ENCODE results near the gene VPS13C. TPM values are rescaled to one million over a fixed set of nuclear protein-coding genes. Genes with fewer than 3 reads are reported as not detected.
"Not testable (repeated sequence)": the region's sequence is repeated elsewhere in the genome, so short reads cannot be mapped to it uniquely, and the experiment has no call there.

Gene VPS13C
- total RNA-seq, 1 donor from 2014 or later: 73.6 TPM

DNA sequence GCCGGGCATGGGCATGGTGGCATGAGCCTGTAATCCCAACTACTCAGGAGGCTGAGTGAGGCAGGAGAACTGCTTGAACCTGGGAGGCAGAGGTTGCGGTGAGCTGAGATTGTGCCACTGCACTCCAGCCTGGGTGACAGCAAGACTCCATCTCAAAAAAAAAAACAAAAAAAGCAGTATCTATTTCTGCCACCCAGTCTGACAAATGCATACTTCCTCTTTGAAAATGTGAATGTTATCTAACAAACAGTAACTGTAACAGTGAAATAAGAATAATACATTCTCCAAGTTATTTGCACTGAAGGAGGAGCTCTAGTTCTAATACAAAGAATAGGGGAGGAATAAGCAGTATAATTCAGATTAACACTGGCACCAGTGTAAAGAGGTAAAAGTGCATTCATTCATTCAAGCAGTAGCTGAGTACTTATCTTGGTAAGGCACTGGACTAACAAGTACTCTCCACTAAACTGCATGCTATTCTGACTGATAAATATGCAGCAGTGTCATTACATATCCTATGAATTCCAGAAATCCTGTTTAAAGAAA is 12.9 kb downstream of the VPS13C start:
- Histone ChIP-seq H3K27ac (ENCODE audit: low read depth, low read length) (no peak overlapping the region), H3K9ac (ENCODE audit: low read depth in 1 of 3, low read length in 3 of 3) (no peak overlapping the region), H3K27me3 (ENCODE audit: control insufficient read depth in 3 of 3, insufficient read depth in 3 of 3, low read length in 3 of 3) (no peaks in the 10 kb centered on the region), H3K36me3 (ENCODE audit: control insufficient read depth in 3 of 3, insufficient read depth in 3 of 3, low read length in 3 of 3) (peaks cover 0 to 1% (median 0%) of the 10 kb centered on the region in 3 donors), H3K9me3 (ENCODE audit: control insufficient read depth in 3 of 3, low read length in 3 of 3) (no peaks in the 10 kb centered on the region), H3K4me1 (ENCODE audit: control insufficient read depth in 3 of 3, insufficient read depth in 3 of 3, low read length in 3 of 3) (peaks cover 0 to 5% (median 4%) of the 10 kb centered on the region in 3 donors), H3K4me3 (ENCODE audit: low read length in 3 of 3) (no peak overlapping the region)

DNA sequence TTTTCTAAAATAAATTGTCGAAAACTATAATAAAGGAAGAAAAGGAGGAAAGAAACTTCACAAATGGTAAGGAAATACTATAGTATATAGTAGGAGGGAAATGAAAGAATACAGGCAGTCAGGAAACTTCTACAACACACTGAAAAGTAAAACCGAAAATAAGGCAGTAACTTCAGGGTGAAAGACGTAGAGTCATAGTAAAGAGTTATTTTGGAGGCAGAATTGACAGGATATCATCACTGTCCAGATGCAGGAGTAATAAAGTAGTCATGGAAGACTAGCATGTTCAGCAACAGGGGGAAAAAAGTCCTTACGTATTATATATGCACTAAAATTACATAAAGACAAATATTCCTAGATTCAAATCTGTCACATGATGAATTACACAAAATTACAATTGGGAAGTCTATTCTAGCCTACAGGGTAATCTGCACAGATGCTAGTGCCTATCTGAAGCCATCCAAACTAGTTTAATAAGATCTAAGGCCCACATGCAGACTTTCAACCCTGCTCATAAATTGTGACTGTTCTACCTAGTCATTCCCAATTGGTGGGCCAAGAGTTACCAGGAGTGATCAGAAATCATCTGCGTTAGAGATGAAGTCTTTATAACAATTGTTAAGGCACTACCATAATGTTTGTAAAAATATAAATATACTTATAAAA is 14.0 kb downstream of the VPS13C start:
- Histone ChIP-seq H3K36me3 (ENCODE audit: control insufficient read depth in 3 of 3, insufficient read depth in 3 of 3, low read length in 3 of 3) (peaks cover 0 to 3% (median 0%) of the 10 kb centered on the region in 3 donors), H3K4me3 (ENCODE audit: low read length in 3 of 3) (no peak overlapping the region), H3K4me1 (ENCODE audit: control insufficient read depth in 3 of 3, insufficient read depth in 3 of 3, low read length in 3 of 3) (peaks cover 0 to 4% (median 1%) of the 10 kb centered on the region in 3 donors), H3K27ac (ENCODE audit: low read depth, low read length) (no peak overlapping the region), H3K27me3 (ENCODE audit: control insufficient read depth in 3 of 3, insufficient read depth in 3 of 3, low read length in 3 of 3) (no peaks in the 10 kb centered on the region), H3K9me3 (ENCODE audit: control insufficient read depth in 3 of 3, low read length in 3 of 3) (no peaks in the 10 kb centered on the region), H3K9ac (ENCODE audit: low read depth in 1 of 3, low read length in 3 of 3) (no peak overlapping the region)

GRCh38 chr15:62035256-62035924 is 24.9 kb downstream of the VPS13C start:
- Histone ChIP-seq H3K4me1 (ENCODE audit: control insufficient read depth in 3 of 3, insufficient read depth in 3 of 3, low read length in 3 of 3) (peaks cover 0 to 7% (median 5%) of the 10 kb centered on the region in 3 donors), H3K9me3 (ENCODE audit: control insufficient read depth in 3 of 3, low read length in 3 of 3) (no peaks in the 10 kb centered on the region), H3K27me3 (ENCODE audit: control insufficient read depth in 3 of 3, insufficient read depth in 3 of 3, low read length in 3 of 3) (no peaks in the 10 kb centered on the region), H3K9ac (ENCODE audit: low read depth in 1 of 3, low read length in 3 of 3) (no peak overlapping the region), H3K4me3 (ENCODE audit: low read length in 3 of 3) (no peak overlapping the region), H3K27ac (ENCODE audit: low read depth, low read length) (peak overlapping the region; percentile 31), H3K36me3 (ENCODE audit: control insufficient read depth in 3 of 3, insufficient read depth in 3 of 3, low read length in 3 of 3) (peaks cover 0 to 7% (median 4%) of the 10 kb centered on the region in 3 donors)

DNA sequence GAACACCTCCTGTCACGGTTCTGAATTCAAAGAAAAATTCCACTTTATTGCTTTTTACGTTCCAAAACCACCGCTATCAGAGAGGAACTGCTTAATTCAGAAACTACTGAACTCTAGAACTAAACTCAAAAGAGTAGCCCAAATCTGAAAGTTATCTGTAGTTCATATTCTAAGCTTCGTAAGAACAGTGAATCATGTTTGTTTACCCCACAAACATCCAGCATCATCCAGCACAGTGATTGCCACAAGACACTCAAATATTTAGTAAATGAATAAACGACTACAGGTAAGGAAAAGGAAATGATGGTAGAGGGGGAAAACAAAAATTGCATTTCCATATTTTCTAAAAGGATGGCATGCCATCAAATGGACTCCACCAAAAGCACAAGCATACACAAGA is 32.3 kb downstream of the VPS13C start:
- Histone ChIP-seq H3K27me3 (ENCODE audit: control insufficient read depth in 3 of 3, insufficient read depth in 3 of 3, low read length in 3 of 3) (no peaks in the 10 kb centered on the region), H3K4me3 (ENCODE audit: low read length in 3 of 3) (no peak overlapping the region), H3K36me3 (ENCODE audit: control insufficient read depth in 3 of 3, insufficient read depth in 3 of 3, low read length in 3 of 3) (peaks cover 0 to 12% (median 0%) of the 10 kb centered on the region in 3 donors), H3K27ac (ENCODE audit: low read depth, low read length) (no peak overlapping the region), H3K9ac (ENCODE audit: low read depth in 1 of 3, low read length in 3 of 3) (no peak overlapping the region), H3K4me1 (ENCODE audit: control insufficient read depth in 3 of 3, insufficient read depth in 3 of 3, low read length in 3 of 3) (no peaks in the 10 kb centered on the region), H3K9me3 (ENCODE audit: control insufficient read depth in 3 of 3, low read length in 3 of 3) (no peaks in the 10 kb centered on the region)

DNA sequence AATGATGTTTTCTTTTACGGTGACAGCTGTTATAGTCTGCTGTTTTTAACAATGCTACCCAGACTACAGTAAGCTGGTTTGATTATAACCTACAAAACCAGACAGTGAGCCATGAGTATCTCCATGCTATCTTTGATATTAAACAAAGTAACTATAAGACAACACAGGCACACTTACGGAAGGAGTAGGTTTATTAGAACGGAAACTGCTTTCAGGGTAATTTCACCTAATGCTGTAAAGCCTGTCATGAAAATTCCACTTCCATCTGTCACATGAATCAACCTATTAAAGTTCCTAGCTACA is 33.0 kb downstream of the VPS13C start:
- Histone ChIP-seq H3K27ac (ENCODE audit: low read depth, low read length) (no peak overlapping the region), H3K9me3 (ENCODE audit: control insufficient read depth in 3 of 3, low read length in 3 of 3) (no peaks in the 10 kb centered on the region), H3K27me3 (ENCODE audit: control insufficient read depth in 3 of 3, insufficient read depth in 3 of 3, low read length in 3 of 3) (no peaks in the 10 kb centered on the region), H3K36me3 (ENCODE audit: control insufficient read depth in 3 of 3, insufficient read depth in 3 of 3, low read length in 3 of 3) (peaks cover 0 to 9% (median 0%) of the 10 kb centered on the region in 3 donors), H3K4me3 (ENCODE audit: low read length in 3 of 3) (no peak overlapping the region), H3K4me1 (ENCODE audit: control insufficient read depth in 3 of 3, insufficient read depth in 3 of 3, low read length in 3 of 3) (no peaks in the 10 kb centered on the region), H3K9ac (ENCODE audit: low read depth in 1 of 3, low read length in 3 of 3) (no peak overlapping the region)

DNA sequence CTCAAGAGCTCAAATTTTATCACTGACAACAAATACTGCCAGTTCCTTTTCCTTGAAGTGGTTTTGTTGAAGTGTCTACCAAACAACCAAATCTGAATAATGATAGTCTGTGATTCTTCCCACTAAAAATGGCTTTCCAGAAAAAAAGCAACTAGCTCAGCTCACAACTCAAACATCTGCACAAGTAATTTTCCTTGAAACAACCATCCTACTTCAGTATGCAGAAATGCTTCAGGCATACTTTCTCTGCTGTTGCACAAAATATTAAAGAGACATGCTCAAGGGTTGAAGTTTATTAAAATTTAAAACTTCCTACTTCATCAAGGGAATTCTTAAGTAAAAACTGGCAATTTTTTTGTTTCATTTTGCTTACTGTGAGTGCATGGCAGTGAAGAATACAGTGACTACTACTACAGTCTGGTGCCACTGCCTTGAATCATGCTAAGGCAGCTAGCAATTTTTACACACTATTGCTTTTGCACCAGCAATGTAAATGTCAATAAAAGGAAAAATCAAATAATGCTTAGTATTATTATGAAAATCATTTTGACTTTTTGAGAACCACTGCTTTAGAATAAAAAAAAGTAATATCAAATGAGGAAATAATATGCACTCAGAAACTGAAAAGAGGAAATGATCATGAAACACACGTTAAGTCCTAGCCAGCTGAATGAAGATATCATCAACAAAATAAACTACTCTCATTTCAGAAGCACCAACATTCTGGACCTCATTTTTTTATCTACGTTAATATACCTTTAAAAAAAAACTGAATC is 33.6 kb downstream of the VPS13C start:
- no peaks in the 10 kb centered on the region for H3K4me1 ChIP-seq (ENCODE audit: control insufficient read depth in 3 of 3, insufficient read depth in 3 of 3, low read length in 3 of 3)
- H3K9ac ChIP-seq (ENCODE audit: low read depth in 1 of 3, low read length in 3 of 3): no peak overlapping the region
- H3K4me3 ChIP-seq (ENCODE audit: low read length in 3 of 3): no peak overlapping the region
- no peaks in the 10 kb centered on the region for H3K27me3 ChIP-seq (ENCODE audit: control insufficient read depth in 3 of 3, insufficient read depth in 3 of 3, low read length in 3 of 3)
- no peak overlapping the region for H3K27ac ChIP-seq (ENCODE audit: low read depth, low read length)
- H3K9me3 ChIP-seq (ENCODE audit: control insufficient read depth in 3 of 3, low read length in 3 of 3): no peaks in the 10 kb centered on the region
- peaks cover 0 to 13% (median 0%) of the 10 kb centered on the region in 3 donors for H3K36me3 ChIP-seq (ENCODE audit: control insufficient read depth in 3 of 3, insufficient read depth in 3 of 3, low read length in 3 of 3)

DNA sequence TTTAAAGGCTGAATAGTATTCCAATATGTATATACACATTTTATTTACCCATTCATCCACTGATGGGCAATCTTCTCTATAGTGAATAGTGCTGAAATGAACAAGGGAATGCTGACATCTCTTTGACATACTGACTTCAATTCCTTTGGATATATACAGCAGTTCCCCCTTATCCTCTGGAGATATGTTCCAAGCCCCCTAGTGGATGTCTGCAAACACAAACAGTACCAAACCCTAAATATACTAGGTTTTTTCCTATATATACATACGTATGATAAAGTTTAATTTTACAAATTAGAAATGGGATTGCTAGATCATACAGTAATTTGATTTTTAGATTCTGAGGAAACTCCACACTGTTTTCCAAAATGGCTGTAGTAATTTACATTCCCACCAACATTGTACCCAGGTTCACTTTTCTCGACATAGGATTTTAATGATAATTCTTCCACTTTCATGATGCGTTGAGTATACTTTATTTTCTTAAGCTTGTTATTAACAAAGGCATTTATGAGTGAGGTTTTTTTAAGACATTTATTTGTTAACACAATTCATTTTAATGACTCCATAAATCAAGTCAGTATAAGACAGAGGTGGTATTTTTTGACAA is 38.2 kb downstream of the VPS13C start:
- H3K4me1 ChIP-seq (ENCODE audit: control insufficient read depth in 3 of 3, insufficient read depth in 3 of 3, low read length in 3 of 3): no peaks in the 10 kb centered on the region
- H3K27ac ChIP-seq (ENCODE audit: low read depth, low read length): no peak overlapping the region
- no peaks in the 10 kb centered on the region for H3K27me3 ChIP-seq (ENCODE audit: control insufficient read depth in 3 of 3, insufficient read depth in 3 of 3, low read length in 3 of 3)
- H3K36me3 ChIP-seq (ENCODE audit: control insufficient read depth in 3 of 3, insufficient read depth in 3 of 3, low read length in 3 of 3): peaks cover 0 to 12% (median 3%) of the 10 kb centered on the region in 3 donors
- no peak overlapping the region for H3K9ac ChIP-seq (ENCODE audit: low read depth in 1 of 3, low read length in 3 of 3)
- H3K9me3 ChIP-seq (ENCODE audit: control insufficient read depth in 3 of 3, low read length in 3 of 3): no peaks in the 10 kb centered on the region
- H3K4me3 ChIP-seq (ENCODE audit: low read length in 3 of 3): no peak overlapping the region

DNA sequence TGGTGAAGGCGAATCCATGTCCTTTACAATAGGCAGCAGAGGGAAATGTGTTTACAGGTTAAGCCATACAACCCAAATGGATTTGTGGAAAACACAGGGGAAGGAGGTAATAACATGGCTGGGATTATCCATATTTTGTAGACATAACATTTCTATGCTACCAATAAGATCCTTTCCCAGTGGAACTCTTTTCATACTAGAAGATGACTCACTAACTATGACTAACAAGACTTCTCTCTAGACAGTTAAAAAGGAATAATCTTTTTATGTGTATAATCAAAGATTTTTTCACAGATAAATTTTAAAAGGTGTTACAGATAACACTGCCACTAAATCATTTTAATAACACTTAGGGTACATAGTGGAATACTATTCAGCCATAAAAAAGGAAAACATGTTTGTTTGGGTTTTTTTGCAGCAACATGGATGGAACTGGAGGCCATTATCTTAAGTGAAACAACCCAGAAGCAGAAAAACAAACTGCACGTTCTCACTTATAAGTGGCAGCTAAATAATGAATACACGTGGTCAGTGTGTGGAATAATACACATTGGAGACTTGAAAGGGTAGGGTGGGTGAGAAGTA is 39.6 kb downstream of the VPS13C start:
- H3K4me1 ChIP-seq (ENCODE audit: control insufficient read depth in 3 of 3, insufficient read depth in 3 of 3, low read length in 3 of 3): no peaks in the 10 kb centered on the region
- H3K9me3 ChIP-seq (ENCODE audit: control insufficient read depth in 3 of 3, low read length in 3 of 3): no peaks in the 10 kb centered on the region
- H3K27ac ChIP-seq (ENCODE audit: low read depth, low read length): no peak overlapping the region
- peaks cover 0 to 12% (median 3%) of the 10 kb centered on the region in 3 donors for H3K36me3 ChIP-seq (ENCODE audit: control insufficient read depth in 3 of 3, insufficient read depth in 3 of 3, low read length in 3 of 3)
- no peaks in the 10 kb centered on the region for H3K27me3 ChIP-seq (ENCODE audit: control insufficient read depth in 3 of 3, insufficient read depth in 3 of 3, low read length in 3 of 3)
- H3K4me3 ChIP-seq (ENCODE audit: low read length in 3 of 3): no peak overlapping the region
- H3K9ac ChIP-seq (ENCODE audit: low read depth in 1 of 3, low read length in 3 of 3): no peak overlapping the region

GRCh38 chr15:62005354-62005753 is 54.9 kb downstream of the VPS13C start:
- not testable (repeated sequence) for H3K27me3 ChIP-seq (ENCODE audit: control insufficient read depth in 3 of 3, insufficient read depth in 3 of 3, low read length in 3 of 3); H3K9ac ChIP-seq (ENCODE audit: low read depth in 1 of 3, low read length in 3 of 3); H3K9me3 ChIP-seq (ENCODE audit: control insufficient read depth in 3 of 3, low read length in 3 of 3); H3K4me3 ChIP-seq (ENCODE audit: low read length in 3 of 3); H3K4me1 ChIP-seq (ENCODE audit: control insufficient read depth in 3 of 3, insufficient read depth in 3 of 3, low read length in 3 of 3); H3K27ac ChIP-seq (ENCODE audit: low read depth, low read length)
- peaks cover 3 to 15% (median 10%) of the 10 kb centered on the region in 3 donors for H3K36me3 ChIP-seq (ENCODE audit: control insufficient read depth in 3 of 3, insufficient read depth in 3 of 3, low read length in 3 of 3)

Measured in skeletal muscle tissue (tissue), 4 donors.